ENCODE data around the gene RGS2.
A peak's percentile ranks its signal among the peaks of the same experiment; 100 is the strongest.

Gene RGS2

GRCh38 chr1:192797143-192797542 lies 11.7 kb upstream of the RGS2 start:
- no peak for DNase-seq

GRCh38 chr1:192797891-192798290 lies 10.9 kb upstream of the RGS2 start:
- no peak for DNase-seq

GRCh38 chr1:192801451-192801850 lies 7.4 kb upstream of the RGS2 start:
- DNase-seq: no peak

- DNase-seq: no peak
Measured at GRCh38 chr1:192802406-192802805, 6.4 kb upstream of the RGS2 start.

GRCh38 chr1:192803501-192803900 lies 5.3 kb upstream of the RGS2 start:
- DNase-seq: no peak

GRCh38 chr1:192805832-192806323 lies 3.0 kb upstream of the RGS2 start:
- no peak for DNase-seq

GRCh38 chr1:192807211-192808162 lies 1.4 kb upstream of the RGS2 start:
- DNase-seq: peak; percentile 70

- no peak for DNase-seq
Measured at GRCh38 chr1:192808163-192808517, 699 bp upstream of the RGS2 start.

GRCh38 chr1:192809307-192810252 lies 741 bp downstream of the RGS2 start:
- DNase-seq: peak; percentile 80

GRCh38 chr1:192810253-192810880 lies 1.5 kb downstream of the RGS2 start:
- DNase-seq: no peak

- DNase-seq: no peak
Measured at GRCh38 chr1:192811006-192811405, 2.2 kb downstream of the RGS2 start.

GRCh38 chr1:192811594-192812239 lies 2.9 kb downstream of the RGS2 start:
- DNase-seq: no peak

GRCh38 chr1:192812420-192813209 lies 3.8 kb downstream of the RGS2 start:
- no peak for DNase-seq

- DNase-seq: no peak
Measured at GRCh38 chr1:192814805-192815204, 6.0 kb downstream of the RGS2 start.

- no peak for DNase-seq
Measured at GRCh38 chr1:192817246-192817645, 8.4 kb downstream of the RGS2 start.

- no peak for DNase-seq
Measured at GRCh38 chr1:192821296-192821695, 12.5 kb downstream of the RGS2 start.

- DNase-seq: no peak
Measured at GRCh38 chr1:192824511-192824910, 15.7 kb downstream of the RGS2 start.

GRCh38 chr1:192826791-192827546 lies 18.1 kb downstream of the RGS2 start:
- no peak for DNase-seq

- DNase-seq: no peak
Measured at GRCh38 chr1:192830595-192831246, 21.9 kb downstream of the RGS2 start.

- DNase-seq: no peak
Measured at GRCh38 chr1:192831706-192832355, 23.0 kb downstream of the RGS2 start.
